Activated T-cell treated with anti-CD3 and anti-CD28 coated beads for 4 hours (primary cell): ENCODE data around the gene EEF1AKMT3.
"Not testable (repeated sequence)": the region's sequence is repeated elsewhere in the genome, so short reads cannot be mapped to it uniquely, and the experiment has no call there.

Experiments used
- DNase-seq: peaks from one replicate; pipeline ENCODE4 v3.0.0-alpha.2; 2020

The EEF1AKMT3 gene

DNA sequence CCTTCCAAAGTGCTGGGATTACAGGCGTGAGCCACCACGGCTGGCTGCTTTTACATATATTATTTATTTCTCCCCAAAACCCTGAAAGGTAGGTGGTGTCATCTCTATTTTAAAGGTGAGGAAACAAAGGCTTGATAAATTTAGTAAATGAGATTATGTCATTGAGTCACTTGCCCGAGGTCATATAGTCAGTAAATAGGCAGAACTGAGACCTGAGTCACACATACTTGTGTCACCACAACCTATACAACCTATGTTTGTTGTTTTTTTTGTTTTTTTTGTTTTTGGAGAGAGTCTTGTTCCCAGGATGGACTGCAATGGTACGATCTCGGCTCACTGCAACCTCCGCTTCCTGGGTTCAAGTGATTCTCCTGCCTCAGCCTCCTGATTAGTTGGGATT, 22.9 kb downstream of the EEF1AKMT3 start:
- DNase-seq = no peak

DNA sequence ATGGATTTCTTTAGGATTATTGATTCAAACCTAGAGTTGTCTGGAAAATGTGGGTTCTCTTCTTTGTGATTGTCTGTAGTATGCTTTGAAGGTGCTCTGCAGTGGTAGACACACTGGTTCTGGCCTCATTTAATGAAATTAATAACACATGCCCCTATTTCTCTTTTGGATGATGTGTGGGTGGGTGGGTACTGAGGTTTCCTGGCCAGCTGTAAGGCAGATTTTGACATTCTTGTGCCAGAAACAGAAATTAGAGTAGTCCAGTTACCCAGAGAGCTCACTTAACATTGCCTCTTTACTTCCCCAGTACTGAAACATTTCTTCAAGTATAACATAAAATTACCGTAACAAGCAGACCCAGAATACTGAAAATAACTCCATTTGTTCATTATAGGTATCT, 24.6 kb downstream of the EEF1AKMT3 start:
- DNase-seq = no peak

DNA sequence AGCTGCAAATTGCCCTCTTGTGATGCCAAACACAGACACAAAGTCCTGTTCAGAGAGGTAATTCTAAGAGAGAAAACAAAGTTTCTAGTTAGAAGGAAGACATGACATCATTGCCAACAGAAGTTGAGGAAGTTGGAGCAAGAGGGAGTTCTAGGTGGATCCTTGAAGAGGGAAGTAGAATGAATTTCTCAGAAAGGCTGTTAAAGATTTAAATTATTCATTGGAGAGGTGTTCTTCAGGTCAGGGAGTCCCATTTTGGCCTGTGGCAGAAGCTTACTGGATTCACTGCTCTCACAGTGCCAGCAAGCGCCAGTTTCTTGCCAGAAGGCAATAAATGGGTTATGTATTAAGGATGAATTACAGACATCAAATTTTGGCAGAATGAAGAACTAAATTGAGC, 25.5 kb downstream of the EEF1AKMT3 start:
- DNase-seq = no peak

DNA sequence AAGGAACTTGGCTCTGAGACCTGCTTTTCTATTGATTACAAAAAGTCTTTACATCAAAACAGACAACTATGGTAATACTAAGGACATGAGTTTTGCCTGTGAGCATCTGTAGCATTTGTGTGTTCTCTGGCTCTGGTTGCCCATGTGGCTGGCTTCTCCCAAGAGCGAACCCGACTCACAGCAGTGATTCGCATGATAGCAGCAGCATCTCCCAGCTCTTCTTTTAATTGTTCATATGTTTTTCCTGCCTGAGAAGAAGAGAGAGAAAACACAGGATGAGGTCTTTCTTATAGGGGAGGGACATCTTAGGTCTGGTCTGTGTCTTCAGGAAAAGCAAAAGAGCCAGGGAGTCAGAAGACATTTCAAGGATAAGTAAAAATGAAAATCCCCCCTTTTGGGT, 28.6 kb downstream of the EEF1AKMT3 start:
- DNase-seq = no peak

DNA sequence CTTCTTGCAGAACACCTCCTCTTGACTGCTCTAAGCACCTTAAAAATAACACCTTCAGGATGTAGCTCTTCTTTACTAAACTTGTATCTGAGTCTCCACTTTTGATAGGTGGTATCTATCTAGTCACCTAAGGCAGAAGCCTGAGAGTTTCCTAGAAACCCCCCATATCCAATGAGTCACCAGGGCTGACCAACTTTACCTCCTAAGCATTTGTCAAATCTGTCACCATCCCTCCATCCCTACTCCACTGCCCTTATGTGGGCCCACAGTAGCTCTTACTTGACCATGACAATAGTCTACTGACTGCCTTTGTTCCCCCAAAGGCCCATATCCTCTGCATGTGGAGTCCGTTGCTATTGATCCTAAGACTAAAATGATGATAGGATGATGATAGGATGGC, 30.2 kb downstream of the EEF1AKMT3 start:
- no peak for DNase-seq

DNA sequence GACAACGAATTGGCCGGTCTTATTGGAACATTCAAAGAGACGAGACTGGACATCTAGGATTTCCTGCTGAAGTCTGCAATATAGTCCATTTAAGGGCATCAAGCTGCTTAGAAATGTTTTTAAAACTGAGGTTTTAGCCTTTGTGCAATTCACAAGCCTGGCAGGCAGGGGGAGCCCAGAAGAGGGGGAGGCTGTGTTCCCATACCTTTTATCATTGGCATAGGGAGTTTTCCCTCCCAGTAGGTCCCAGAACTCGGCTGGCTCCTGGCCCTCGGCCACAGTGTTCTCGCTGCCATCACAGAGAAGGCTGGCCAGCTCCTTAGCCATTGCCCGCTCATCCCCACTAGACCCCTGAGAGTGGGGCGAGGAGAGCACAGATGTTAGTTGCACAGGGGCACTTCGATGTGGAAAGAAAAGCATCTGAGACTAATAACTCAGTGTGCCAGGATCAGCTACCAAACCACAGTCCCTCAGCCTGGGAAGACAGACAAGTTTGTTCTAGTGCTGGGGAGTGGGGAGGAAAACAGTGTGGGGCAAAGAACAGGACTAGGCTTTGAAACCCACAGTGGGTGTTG, 31.0 kb downstream of the EEF1AKMT3 start:
- DNase-seq = no peak

DNA sequence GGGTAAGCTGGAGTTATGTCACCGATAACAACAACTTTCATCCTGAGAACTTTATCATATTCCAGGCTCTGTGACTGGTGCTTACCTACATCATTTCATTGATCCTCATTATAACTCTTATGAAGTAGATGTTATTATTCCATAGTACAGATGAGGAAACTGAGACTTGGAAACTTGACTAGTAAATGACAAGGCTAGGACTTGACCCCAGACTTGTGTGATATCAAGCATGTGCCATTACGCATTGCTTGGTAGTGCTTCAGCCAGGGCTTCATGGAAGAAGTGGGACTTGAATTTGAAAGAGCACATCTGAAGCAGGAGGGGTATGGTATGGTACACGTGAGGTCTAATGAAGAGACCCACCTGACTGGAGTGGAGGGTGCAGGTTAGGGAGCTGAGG, 34.3 kb downstream of the EEF1AKMT3 start:
- no peak for DNase-seq

DNA sequence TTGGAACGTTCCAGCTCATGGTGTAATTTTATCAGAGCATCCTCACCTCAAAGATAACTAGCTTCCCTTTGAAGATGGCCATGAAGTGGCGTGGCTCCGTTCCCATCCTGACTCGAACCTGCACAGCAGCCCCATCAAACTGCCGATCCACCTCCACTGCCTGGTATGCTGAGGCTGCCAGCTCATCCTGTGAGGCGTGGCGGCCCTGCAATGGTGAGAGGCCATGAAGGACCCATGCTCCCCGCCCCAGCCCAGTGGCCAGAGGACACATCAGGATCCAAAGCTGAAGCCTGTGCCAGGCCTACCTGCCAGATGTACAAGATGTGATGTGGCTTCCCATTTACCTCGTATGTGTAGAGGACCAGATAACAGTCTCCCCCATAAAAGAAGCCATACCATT, 34.9 kb downstream of the EEF1AKMT3 start:
- no peak for DNase-seq

DNA sequence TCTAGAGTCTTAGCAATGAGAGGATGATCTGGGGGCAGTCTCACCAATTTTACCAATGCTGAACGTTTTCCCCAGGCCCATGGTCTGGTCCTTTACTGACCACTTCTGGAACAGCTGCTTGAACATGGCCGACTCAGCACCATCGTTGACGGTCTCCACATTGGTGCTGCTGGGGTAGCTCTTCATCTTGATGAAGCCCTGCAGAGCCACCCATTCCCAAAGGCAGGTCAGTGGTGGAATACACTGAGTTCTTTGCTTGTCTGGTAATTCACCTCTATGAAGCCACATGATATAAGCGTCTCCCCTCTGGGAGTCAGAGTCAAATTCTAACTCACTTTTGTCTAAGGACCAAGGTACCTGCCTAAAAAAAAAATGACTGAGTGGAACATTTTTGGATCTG, 35.9 kb downstream of the EEF1AKMT3 start:
- no peak for DNase-seq

DNA sequence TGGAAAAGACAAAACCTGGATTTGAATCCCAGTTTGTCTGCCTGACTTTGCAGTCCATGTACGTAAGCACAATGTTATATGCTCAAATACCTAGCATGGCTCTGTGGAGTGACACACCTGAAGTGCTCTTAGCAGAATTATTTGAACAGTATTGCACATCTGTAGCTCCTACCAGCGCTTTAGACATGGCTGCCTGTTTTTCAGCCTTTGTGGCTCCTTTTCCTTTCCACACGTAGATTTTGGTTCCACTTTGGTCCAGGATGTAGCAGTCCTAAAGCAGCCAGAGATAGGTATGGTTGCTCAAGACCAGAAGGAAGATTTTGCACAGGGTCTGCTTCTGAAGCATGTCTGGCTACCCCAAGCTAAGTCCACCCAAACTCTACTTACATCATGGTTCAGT, 37.0 kb downstream of the EEF1AKMT3 start:
- no peak for DNase-seq

DNA sequence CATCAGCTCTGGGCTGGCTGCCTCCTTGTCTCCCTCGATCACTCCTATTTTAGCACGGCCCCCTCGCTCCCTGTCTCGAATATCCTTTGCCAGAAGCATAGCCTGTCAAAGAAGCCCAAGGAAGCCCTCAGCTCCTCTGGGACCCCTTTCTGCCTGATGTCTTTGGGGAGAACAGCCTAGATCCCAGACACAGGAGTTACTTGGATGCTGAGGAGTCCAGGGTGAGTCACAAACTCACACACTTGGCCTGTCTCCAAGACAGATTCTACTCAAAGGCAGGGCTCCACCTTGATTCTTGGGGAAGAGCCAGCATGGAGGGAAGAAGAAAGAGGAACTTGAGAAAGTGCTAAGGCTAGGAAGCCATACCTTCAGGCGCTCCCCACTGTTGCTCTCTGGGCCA, 38.0 kb downstream of the EEF1AKMT3 start:
- DNase-seq = no peak

DNA sequence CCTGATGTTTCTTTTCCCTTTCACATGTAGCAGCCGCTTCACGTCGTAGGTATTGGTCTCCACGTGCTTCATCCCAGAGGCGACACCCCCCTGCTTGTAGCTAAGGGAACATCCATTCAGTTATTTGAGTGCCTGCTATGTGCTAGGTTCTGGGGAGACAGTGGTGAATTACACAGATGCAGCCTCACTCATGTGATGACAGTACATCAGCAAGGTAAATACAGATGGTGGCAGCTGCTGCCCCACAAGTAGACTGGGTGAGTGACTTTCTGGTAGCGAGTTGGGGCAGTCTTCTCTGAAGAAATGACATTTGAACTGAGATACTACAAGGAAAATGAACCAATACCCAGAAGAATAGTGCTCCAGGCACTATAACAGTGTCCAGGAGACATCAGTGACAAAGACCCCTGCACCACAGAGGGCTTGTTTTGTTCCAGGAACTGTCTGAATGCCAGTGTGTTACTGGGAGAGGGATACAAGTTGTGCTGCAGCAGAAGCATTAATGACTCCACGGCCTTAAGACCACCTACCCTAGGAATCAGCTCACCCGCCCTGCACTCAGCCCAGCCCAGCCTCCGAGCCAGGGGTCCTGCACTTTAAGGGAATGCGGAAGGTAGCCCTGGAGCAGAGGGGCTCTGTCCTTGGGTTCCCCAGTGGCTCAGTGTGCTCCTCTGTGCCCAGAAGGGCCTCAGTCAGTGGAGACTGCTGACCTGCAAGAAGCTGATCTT, 38.8 kb downstream of the EEF1AKMT3 start:
- no peak for DNase-seq

DNA sequence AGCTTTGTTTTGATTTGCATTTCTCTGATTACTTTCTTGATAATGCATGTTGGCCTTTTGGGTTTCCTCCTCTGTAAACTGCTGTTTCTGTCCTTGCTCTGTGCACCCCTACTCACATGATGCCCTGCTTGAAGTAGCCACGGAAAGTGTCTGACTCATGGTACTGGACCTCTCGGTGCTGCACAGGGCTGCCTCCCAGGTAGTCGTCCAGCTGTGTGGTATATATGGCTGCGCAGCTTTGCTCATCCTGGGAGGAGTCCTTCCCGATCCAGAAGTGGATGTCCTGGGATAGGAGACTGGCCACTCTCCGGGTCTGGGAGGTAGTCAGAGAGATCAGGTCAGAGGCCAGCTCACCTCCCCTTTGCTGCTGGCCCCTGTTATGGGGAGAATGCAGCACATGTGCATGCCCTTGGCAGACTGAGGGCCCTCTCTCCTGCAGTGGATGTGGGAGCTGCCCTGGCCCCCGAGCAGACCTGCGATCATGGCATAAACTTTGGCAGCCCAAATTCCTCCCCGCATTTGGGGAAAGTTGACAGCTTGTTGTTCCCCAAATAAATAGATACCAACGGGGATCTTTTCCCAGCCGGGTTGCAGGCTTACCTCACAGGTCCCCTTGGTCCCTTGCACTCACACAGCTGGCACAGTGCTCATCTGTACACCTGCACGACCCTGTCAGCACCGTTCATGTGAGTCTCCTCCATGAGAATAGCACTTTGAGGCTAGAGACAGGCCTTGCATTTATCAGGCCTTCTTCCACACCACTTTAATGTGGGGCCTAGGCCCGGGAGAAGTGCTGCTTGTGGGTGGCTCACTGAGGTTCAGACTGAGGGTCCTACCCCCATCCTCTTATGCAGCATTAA, 40.9 kb downstream of the EEF1AKMT3 start:
- no peak for DNase-seq

DNA sequence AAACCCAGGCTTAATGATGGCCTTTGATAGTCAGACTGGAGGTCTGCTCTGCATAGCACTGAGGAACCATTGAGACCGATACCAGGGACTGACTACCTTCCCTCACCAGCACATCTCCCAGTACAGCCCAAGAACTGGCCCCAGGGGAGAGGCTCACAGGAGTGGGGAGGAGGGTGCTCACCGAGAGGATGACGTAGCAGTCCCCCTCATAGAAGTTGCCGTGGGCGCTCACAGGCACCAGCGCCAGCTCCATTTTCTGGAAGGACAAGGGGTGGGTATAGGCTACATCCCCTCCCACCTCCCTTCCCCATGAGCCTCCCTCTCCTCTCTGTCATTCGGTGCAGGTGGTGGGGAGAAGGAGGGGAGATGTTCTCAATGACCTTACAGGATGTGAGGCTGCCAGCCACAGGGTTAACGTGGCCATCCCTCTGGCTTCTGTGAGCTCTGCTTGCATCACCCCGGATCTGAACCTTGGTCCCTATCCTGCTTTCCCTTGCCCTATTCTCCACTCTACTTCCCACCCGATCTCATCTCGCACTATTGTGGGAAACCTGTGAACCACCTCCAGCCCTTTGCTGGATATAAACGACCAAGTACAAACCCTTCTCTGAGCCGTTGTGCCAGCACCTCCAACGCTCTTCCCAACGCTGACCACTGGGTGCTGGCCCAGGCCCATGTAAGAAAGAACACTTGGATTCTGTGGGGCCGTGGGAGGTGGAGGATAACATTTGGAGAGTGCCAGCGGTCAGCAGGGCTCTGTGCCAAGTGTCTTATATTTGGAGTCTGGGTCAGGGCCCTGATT, 41.8 kb downstream of the EEF1AKMT3 start:
- no peak for DNase-seq

DNA sequence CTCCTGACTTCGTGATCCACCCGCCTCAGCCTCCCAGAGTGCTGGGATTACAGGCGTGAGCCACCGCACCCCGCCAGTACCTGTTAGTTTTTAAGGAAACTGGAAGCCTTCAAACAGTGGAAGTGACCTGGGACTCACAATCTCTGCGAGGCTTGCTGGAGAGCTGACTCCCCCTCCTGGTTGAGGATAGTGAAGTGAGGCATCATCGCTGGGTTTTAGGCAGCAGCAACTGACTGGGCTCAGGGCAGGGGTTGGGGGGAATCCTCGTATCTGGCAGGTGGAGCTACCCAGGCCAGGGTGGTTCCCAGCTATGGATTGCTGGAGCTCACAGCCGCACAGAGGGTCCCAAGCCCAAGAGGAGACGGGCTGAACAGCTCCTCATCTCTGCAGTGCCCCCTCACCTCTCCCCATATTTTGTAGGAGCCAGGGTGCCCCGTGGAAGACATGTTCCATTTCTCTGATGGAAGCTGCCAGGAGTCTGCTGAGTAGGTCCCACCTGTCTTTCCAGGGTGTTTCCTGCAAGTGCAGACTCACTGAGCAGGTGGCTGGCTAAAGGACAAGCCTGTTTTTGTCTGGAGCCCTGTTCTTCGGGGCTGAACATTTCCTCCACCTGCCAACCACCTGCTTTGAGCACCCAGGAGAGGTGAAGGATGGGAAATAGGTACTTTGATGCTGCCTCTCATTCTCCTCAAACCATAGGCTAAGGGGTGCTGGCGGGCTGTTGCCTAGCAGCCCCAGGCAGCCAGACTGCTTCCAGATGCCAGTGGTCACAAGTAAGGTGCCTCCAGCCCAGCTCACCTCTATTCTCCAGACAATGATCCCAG, 43.0 kb downstream of the EEF1AKMT3 start:
- DNase-seq = no peak

DNA sequence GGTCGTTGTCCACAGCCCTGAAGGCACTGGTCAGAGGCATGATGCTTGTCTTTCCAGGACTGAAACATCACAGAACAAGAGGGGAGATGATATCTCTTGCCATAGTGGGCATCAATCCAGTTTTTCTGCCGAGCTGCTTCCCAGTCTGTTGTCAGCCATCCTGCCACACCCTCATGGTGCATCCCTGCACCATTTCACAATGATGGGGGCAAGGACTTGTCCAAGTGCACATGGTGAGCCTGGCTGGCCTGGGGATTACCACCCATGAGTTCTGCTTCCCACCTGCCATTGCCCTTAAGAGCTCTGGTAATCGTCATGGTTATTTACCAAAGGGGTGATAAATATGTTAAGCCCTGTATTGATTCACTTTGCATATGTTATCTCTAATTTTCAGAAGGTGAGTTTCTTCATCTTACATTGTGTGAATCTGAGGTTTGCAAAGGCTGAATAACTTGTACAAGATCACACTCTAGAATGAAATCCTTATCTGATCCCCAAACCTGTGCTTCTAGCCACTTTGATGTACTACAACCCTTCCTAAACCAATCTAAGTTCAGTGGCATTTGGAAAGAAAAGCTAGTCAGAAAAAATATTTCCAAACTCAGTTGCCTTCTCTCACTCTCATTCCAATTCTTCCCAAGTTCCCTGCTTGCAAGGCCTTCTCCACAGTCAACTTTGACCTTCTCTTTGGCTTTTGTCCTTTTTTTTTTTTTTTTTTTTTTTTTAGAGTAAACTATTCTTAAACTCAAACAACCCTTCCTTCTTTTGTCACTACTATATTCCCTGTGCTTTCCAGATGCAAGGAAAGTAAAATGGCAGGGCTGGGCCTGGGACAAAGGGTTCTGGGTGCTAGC, 43.8 kb downstream of the EEF1AKMT3 start:
- DNase-seq = no peak

DNA sequence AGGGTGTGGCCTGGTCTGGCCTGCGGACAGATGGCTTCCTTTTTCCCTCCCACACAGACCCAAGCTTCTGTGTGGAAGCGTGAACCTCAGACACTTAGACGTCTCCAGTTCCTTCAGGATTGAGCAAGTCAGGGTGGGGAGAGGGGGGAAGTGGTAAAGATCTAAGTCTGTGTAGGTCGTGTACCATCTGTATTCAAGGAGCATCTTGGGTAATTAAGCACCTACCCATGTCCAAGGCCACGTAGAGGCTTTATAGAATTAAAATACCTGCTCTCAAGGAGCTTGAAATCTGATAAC, 44.4 kb downstream of the EEF1AKMT3 start:
- no peak for DNase-seq

DNA sequence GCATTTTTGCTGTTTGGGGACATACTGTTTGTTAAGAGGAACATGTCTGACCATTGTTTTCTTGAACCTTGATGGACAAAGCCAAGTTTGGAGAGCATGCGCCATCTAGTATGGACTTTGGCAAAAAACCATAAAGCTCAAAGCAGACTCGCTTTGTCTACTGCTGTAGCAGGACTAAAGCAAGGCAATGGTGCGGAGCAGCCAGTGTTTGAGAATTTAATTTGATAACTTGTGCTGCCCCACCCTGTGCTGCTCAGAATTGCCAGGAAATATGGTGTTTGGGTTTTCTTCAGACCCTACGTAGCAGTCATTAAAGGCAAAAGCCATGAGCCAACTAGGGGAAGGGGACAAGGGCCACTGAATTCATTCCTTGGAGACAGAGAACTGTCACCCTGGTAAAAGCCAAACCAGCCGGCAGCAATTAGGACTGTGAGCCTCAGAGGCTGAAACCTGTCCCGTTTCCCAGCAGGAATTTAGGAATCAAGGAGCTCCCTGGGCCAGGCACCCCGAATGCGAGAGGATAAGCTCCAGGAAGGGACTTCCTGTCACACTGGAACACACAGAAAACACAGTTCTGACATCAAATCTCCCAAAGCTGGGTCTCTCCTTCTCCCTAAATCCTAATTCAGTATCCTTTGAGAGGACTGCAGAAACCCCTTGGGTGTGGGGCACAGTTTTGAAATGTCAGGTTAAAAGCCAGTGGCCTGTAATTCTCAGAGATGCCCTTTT, 45.0 kb downstream of the EEF1AKMT3 start:
- no peak for DNase-seq

DNA sequence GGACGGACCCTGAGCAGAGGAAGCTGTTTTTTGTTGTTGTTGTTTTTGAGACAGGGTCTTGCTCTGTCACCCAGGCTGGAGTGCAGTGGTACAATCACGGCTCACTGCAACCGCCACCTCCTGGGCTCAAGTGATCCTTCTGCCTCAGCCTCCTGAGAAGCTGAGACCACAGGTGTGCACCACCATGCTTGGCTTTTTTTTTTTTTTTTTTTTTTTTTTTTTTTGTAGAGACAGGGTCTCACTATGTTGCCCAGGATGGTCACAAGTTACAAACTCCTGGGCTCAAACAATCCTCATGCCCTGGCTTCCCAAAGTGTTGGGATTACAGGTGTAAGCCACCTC, 45.5 kb downstream of the EEF1AKMT3 start:
- not testable (repeated sequence) for DNase-seq

DNA sequence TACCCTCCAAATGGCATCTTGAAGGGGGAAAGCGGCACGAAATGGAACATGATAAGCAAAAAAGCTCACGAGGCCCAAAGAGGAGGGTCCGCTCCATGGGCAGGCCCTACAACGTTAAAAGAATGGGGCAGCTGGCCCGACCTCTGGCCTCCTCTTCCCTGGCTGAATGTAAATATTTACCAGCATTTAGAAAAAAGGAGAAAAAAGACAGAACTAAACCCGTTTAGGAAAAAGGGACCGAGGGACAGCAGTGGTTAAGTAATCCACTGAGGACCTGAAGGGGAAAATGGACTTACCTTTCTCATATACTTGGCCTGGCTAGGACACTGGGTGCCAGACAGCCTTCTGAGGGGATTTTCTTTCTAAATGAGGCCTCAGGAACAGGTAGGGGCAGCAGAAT, 47.7 kb downstream of the EEF1AKMT3 start:
- not testable (repeated sequence) for DNase-seq

DNA sequence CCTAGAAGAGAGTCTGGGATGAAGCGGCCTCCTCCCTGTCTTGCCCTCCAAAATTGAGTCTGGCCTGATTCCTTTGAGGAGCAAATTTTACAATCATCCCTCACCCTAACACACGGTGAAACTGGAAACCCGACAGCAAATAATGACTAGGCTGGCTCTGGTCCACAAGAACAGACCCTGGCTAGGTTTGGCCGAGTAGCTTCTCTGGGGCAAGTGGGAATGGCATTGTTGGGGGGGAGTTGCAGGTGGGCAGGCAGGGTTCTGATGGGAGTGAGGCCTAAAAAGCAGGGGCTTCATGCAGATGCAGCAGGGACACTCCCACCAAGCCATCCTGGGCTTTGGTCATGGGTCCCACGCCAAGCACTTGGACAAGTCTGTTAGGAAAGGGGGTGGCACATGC, 48.6 kb downstream of the EEF1AKMT3 start:
- not testable (repeated sequence) for DNase-seq
